ENCODE data around the gene PPP2R1A.

Gene PPP2R1A

DNA sequence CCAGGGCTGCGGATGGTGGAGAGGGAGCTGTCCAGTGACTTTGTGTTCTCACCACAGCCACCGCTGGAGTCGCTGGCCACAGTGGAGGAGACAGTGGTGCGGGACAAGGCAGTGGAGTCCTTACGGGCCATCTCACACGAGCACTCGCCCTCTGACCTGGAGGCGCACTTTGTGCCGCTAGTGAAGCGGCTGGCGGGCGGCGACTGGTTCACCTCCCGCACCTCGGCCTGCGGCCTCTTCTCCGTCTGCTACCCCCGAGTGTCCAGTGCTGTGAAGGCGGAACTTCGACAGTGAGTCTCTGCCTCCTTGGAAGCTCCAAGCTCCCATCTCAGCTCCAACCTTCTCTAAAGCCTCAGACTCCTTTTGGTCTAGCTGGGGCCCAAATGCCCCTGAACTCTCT is 21.4 kb downstream of the PPP2R1A start:
- no peak for DNase-seq
- H3K27me3 ChIP-seq (ENCODE audit: insufficient read depth, low read depth, severe bottlenecking) = no peaks in the 10 kb centered on the region
- H3K9me3 ChIP-seq (ENCODE audit: severe bottlenecking) = no peaks in the 10 kb centered on the region
- peaks cover 90% of the 10 kb centered on the region for H3K36me3 ChIP-seq
- no peak overlapping the region for H3K4me3 ChIP-seq (ENCODE audit: low read depth, low read length)
- TF ChIP-seq, protein P1, sequence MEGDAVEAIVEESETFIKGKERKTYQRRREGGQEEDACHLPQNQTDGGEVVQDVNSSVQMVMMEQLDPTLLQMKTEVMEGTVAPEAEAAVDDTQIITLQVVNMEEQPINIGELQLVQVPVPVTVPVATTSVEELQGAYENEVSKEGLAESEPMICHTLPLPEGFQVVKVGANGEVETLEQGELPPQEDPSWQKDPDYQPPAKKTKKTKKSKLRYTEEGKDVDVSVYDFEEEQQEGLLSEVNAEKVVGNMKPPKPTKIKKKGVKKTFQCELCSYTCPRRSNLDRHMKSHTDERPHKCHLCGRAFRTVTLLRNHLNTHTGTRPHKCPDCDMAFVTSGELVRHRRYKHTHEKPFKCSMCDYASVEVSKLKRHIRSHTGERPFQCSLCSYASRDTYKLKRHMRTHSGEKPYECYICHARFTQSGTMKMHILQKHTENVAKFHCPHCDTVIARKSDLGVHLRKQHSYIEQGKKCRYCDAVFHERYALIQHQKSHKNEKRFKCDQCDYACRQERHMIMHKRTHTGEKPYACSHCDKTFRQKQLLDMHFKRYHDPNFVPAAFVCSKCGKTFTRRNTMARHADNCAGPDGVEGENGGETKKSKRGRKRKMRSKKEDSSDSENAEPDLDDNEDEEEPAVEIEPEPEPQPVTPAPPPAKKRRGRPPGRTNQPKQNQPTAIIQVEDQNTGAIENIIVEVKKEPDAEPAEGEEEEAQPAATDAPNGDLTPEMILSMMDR (IDR thresholded peaks at IDR 0.05; ENCODE audit: low read depth, low read length) = no peak
- no peak overlapping the region for H3K27ac ChIP-seq

DNA sequence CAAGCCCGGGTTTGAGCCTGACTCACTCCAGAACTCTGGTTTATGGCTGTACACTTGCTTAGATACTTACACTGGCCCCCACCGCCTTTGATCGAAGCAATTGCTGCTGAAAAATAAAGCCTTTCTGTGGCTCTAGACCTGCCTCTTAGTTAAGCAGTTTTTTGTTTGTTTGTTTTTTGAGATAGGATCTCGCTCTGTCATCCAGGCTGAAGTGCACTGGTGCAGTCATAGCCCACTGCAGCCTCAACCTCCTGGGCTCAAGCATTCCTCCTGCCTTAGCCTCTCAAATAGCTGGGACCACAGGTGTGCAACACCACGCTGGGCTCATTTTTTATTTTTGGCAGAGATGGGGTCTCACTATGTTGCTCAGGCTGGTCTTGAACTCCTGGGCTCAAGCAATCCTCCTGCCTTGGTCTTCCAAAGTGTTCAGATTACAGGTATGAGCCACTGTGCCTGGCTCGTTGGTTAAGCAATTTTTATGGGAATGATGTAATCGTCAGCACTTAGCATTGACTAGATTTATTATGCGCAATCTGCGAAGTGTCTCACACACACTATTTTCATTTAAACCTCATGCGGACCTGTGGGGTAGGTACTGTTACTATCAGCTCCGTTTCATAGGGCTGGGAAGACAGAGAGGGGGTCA is 22.2 kb downstream of the PPP2R1A start:
- DNase-seq = no peak
- H3K4me3 ChIP-seq (ENCODE audit: low read depth, low read length) = no peak overlapping the region
- H3K27ac ChIP-seq = no peak overlapping the region
- H3K27me3 ChIP-seq (ENCODE audit: insufficient read depth, low read depth, severe bottlenecking) = no peaks in the 10 kb centered on the region
- TF ChIP-seq, protein P1 (IDR thresholded peaks at IDR 0.05; ENCODE audit: low read depth, low read length) = no peak
- peaks cover 90% of the 10 kb centered on the region for H3K36me3 ChIP-seq
- H3K9me3 ChIP-seq (ENCODE audit: severe bottlenecking) = no peaks in the 10 kb centered on the region

DNA sequence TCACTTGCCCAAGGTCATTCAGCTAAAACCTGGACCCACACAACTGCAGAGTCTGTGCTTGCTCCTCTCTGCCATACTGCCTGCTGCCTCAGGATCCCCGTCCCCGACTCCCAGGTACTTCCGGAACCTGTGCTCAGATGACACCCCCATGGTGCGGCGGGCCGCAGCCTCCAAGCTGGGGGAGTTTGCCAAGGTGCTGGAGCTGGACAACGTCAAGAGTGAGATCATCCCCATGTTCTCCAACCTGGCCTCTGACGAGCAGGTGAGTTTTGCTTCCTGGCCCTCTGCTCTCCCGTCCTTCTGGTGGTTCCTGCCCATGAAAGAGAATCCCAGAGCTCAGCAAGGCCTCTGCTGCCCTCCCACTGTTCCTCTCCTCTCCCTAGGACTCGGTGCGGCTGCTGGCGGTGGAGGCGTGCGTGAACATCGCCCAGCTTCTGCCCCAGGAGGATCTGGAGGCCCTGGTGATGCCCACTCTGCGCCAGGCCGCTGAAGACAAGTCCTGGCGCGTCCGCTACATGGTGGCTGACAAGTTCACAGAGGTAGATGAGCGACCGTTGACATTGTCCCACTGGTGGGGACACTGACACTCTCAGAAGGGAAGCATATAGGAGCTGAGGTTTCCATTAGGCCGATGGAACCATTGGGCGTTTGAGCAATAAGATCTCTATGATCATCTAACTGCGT is 22.9 kb downstream of the PPP2R1A start:
- TF ChIP-seq, protein P1 (IDR thresholded peaks at IDR 0.05; ENCODE audit: low read depth, low read length) = no peak
- Histone ChIP-seq H3K27ac (no peak overlapping the region), H3K9me3 (ENCODE audit: severe bottlenecking) (no peaks in the 10 kb centered on the region), H3K36me3 (peaks cover 90% of the 10 kb centered on the region), H3K4me3 (ENCODE audit: low read depth, low read length) (no peak overlapping the region), H3K27me3 (ENCODE audit: insufficient read depth, low read depth, severe bottlenecking) (no peaks in the 10 kb centered on the region)
- no peak for DNase-seq

DNA sequence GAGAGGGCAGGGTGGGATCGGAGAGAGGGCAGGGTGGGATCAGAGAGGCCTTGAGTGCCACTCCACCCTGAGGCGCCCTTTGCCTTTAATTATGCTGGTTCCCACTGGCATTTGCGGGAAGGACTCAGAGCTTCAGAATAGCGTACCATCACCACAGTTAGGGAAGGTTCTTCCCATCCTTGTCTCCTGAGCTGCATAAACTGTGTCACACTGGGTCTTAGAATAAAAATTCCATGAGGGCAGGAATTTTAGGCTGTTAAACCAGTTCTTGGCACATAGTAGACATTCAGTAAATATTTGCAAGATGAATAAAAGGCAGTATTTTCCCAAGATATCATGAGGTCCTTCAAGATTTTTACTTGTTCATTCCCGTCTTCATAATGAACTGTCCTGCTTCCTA is 24.4 kb downstream of the PPP2R1A start:
- H3K36me3 ChIP-seq = peaks cover 94% of the 10 kb centered on the region
- DNase-seq = no peak
- TF ChIP-seq, protein P1 (IDR thresholded peaks at IDR 0.05; ENCODE audit: low read depth, low read length) = no peak
- no peak overlapping the region for H3K27ac ChIP-seq
- no peaks in the 10 kb centered on the region for H3K27me3 ChIP-seq (ENCODE audit: insufficient read depth, low read depth, severe bottlenecking)
- no peak overlapping the region for H3K4me3 ChIP-seq (ENCODE audit: low read depth, low read length)
- no peaks in the 10 kb centered on the region for H3K9me3 ChIP-seq (ENCODE audit: severe bottlenecking)

DNA sequence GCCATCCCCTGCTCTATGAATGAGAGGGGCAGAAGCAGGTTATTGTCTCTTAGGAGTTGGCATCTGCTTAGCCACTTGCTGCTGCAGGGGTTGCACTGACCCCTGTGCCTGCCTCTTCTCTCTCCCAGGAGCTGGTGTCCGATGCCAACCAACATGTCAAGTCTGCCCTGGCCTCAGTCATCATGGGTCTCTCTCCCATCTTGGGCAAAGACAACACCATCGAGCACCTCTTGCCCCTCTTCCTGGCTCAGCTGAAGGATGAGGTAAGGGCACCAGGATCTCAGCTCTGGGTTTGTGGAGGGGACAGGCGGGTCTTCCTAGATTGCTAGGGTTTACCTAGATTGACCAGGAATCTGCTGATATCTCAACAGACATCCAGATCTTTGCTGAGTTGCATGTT is 26.5 kb downstream of the PPP2R1A start:
- H3K9me3 ChIP-seq (ENCODE audit: severe bottlenecking) = no peaks in the 10 kb centered on the region
- H3K4me3 ChIP-seq (ENCODE audit: low read depth, low read length) = no peak overlapping the region
- DNase-seq = no peak
- H3K27ac ChIP-seq = no peak overlapping the region
- TF ChIP-seq, protein P1 (IDR thresholded peaks at IDR 0.05; ENCODE audit: low read depth, low read length) = no peak
- no peaks in the 10 kb centered on the region for H3K27me3 ChIP-seq (ENCODE audit: insufficient read depth, low read depth, severe bottlenecking)
- H3K36me3 ChIP-seq = peaks cover 98% of the 10 kb centered on the region

Measured in WERI-Rb-1 (cell line).